GM21529 (cell line): ENCODE data around the gene ABHD4.
"Not testable (repeated sequence)": the region's sequence is repeated elsewhere in the genome, so short reads cannot be mapped to it uniquely, and the experiment has no call there.

Experiments used
- ATAC-seq: cut with Tn5 transposase; IDR thresholded peaks from one replicate; pipeline ENCODE4 v1.9.1; 2021; ENCODE audit not compliant: unreplicated experiment

ABHD4 gene

GRCh38 chr14:22561661-22562579 lies 36.2 kb upstream of the ABHD4 start:
- ATAC-seq: no peak

GRCh38 chr14:22563987-22564386 lies 34.1 kb upstream of the ABHD4 start:
- peak; percentile 38 for ATAC-seq

- ATAC-seq: no peak
Measured at GRCh38 chr14:22564463-22564862, 33.6 kb upstream of the ABHD4 start.

- ATAC-seq: peak; percentile 43
Measured at GRCh38 chr14:22565391-22565945, 32.6 kb upstream of the ABHD4 start.

- ATAC-seq: not testable (repeated sequence)
Measured at GRCh38 chr14:22566266-22566665, 31.8 kb upstream of the ABHD4 start.

- ATAC-seq: no peak
Measured at GRCh38 chr14:22566845-22567244, 31.3 kb upstream of the ABHD4 start.

GRCh38 chr14:22567437-22567836 lies 30.7 kb upstream of the ABHD4 start:
- no peak for ATAC-seq

- ATAC-seq: no peak
Measured at GRCh38 chr14:22569106-22569736, 28.9 kb upstream of the ABHD4 start.

GRCh38 chr14:22569737-22570131 lies 28.4 kb upstream of the ABHD4 start:
- no peak for ATAC-seq

GRCh38 chr14:22570132-22570949 lies 27.8 kb upstream of the ABHD4 start:
- ATAC-seq: peak; percentile 68

- ATAC-seq: no peak
Measured at GRCh38 chr14:22572562-22573058, 25.5 kb upstream of the ABHD4 start.

- no peak for ATAC-seq
Measured at GRCh38 chr14:22573804-22574203, 24.3 kb upstream of the ABHD4 start.

- ATAC-seq: no peak
Measured at GRCh38 chr14:22577334-22577908, 20.7 kb upstream of the ABHD4 start.

- ATAC-seq: no peak
Measured at GRCh38 chr14:22579236-22579635, 18.9 kb upstream of the ABHD4 start.

- ATAC-seq: no peak
Measured at GRCh38 chr14:22579881-22580280, 18.2 kb upstream of the ABHD4 start.

- no peak for ATAC-seq
Measured at GRCh38 chr14:22580625-22581024, 17.5 kb upstream of the ABHD4 start.

- ATAC-seq: no peak
Measured at GRCh38 chr14:22583994-22584393, 14.1 kb upstream of the ABHD4 start.

- ATAC-seq: no peak
Measured at GRCh38 chr14:22587247-22587646, 10.9 kb upstream of the ABHD4 start.

- ATAC-seq: not testable (repeated sequence)
Measured at GRCh38 chr14:22587677-22588422, 10.2 kb upstream of the ABHD4 start.

- no peak for ATAC-seq
Measured at GRCh38 chr14:22588526-22589095, 9.5 kb upstream of the ABHD4 start.
